Mesothelial cell of epicardium (in vitro differentiated cells): ENCODE measurements around the gene GALNT2. TPM values are rescaled to one million over a fixed set of nuclear protein-coding genes. Genes with fewer than 3 reads are reported as not detected.

Experiments
- DNase-seq, 2 experiments: peaks; one replicate each; pipeline ENCODE4 v3.0.0; 2021; ENCODE audit warnings: low spot score in 2 of 2; ENCODE audit not compliant: unreplicated experiment in 2 of 2
- H3K27ac Mint-ChIP-seq: 2 replicates; pipeline ENCODE4 v1.8.0; 2021; ENCODE audit warnings: mixed read lengths
- H3K27me3 Mint-ChIP-seq: 2 replicates; pipeline ENCODE4 v1.8.0; 2021; ENCODE audit warnings: low read depth, mixed read lengths
- H3K36me3 Mint-ChIP-seq: 2 replicates; pipeline ENCODE4 v1.8.0; 2021; ENCODE audit warnings: mixed read lengths
- H3K4me1 Mint-ChIP-seq: 2 replicates; pipeline ENCODE4 v1.8.0; 2021; ENCODE audit warnings: mixed read lengths
- H3K4me3 Mint-ChIP-seq: 2 replicates; pipeline ENCODE4 v1.8.0; 2021; ENCODE audit warnings: mild to moderate bottlenecking, moderate library complexity, mixed read lengths
- H3K9me3 Mint-ChIP-seq: 2 replicates; pipeline ENCODE4 v1.8.0; 2021; ENCODE audit warnings: mixed read lengths
- CTCF ChIP-seq: fragments of 200-600 bp; sonication (generic); IDR thresholded peaks from one replicate; pipeline ENCODE4 v1.5.0; 2021; ENCODE audit warnings: antibody characterized with exemption; ENCODE audit not compliant: unreplicated experiment
- total RNA-seq: library from RNA; stranded (reverse); gene quantifications from 3 replicates; pipeline ENCODE4 v1.2.1, GENCODE V29; 2021

The GALNT2 gene
- total RNA-seq, 1 donor from 2014 or later: 48.3 TPM

- peaks cover 3% of the 10 kb centered on the region for H3K27me3 Mint-ChIP-seq
- no peaks in the 10 kb centered on the region for H3K36me3 Mint-ChIP-seq
- peaks cover 6% of the 10 kb centered on the region for H3K4me1 Mint-ChIP-seq
- no peak overlapping the region for H3K27ac Mint-ChIP-seq
- no peak for TF ChIP-seq CTCF
- H3K9me3 Mint-ChIP-seq: no peaks in the 10 kb centered on the region
- no peak for DNase-seq
- no peak overlapping the region for H3K4me3 Mint-ChIP-seq
Measured at GRCh38 chr1:230327892-230328284, 260.9 kb downstream of the GALNT2 start.

GRCh38 chr1:230328342-230329015 is 261.4 kb downstream of the GALNT2 start:
- Mint-ChIP-seq H3K9me3 (no peaks in the 10 kb centered on the region), H3K27ac (no peak overlapping the region), H3K4me1 (peaks cover 7% of the 10 kb centered on the region), H3K36me3 (no peaks in the 10 kb centered on the region), H3K4me3 (no peak overlapping the region), H3K27me3 (peaks cover 3% of the 10 kb centered on the region)
- no peak for DNase-seq
- no peak for TF ChIP-seq CTCF

- no peak for DNase-seq
- Mint-ChIP-seq H3K36me3 (no peaks in the 10 kb centered on the region), H3K9me3 (no peaks in the 10 kb centered on the region), H3K4me1 (peaks cover 7% of the 10 kb centered on the region), H3K4me3 (no peak overlapping the region), H3K27me3 (peaks cover 6% of the 10 kb centered on the region), H3K27ac (no peak overlapping the region)
- no peak for TF ChIP-seq CTCF
Measured at GRCh38 chr1:230330157-230330556, 263.1 kb downstream of the GALNT2 start.
